H9 (cell line): ENCODE results near the gene RNF113A. TPM values are rescaled to one million over a fixed set of nuclear protein-coding genes. Genes with fewer than 3 reads are reported as not detected.

Experiments
- DNase-seq: peaks from one replicate; pipeline ENCODE4 v3.0.0-alpha.2; 2017
- H2AFZ ChIP-seq: one replicate; pipeline ENCODE4 v1.6.1; 2013; ENCODE audit warnings: mild to moderate bottlenecking, low read length, control low read depth, moderate library complexity
- H2AK5ac ChIP-seq: 2 replicates; pipeline ENCODE4 v1.6.1; 2013; ENCODE audit warnings: low read length, control low read depth, mixed read lengths; ENCODE audit not compliant: insufficient read length
- H2BK120ac ChIP-seq: one replicate; pipeline ENCODE4 v1.6.1; 2013; ENCODE audit warnings: low read depth, mild to moderate bottlenecking, low read length, control low read depth, inconsistent platforms; ENCODE audit not compliant: poor library complexity, severe bottlenecking
- H2BK12ac ChIP-seq: 2 replicates; pipeline ENCODE4 v1.6.1; 2013; ENCODE audit warnings: low read length, control low read depth, mixed read lengths, low read depth; ENCODE audit not compliant: insufficient read length
- H2BK15ac ChIP-seq: 2 replicates; pipeline ENCODE4 v1.6.1; 2013; ENCODE audit warnings: low read depth, low read length, control low read depth
- H2BK20ac ChIP-seq: one replicate; pipeline ENCODE4 v1.6.1; 2013; ENCODE audit warnings: low read depth, mild to moderate bottlenecking, low read length, control low read depth, inconsistent platforms; ENCODE audit not compliant: poor library complexity, severe bottlenecking
- H2BK5ac ChIP-seq: 2 replicates; pipeline ENCODE4 v1.6.1; 2013; ENCODE audit warnings: low read length, control low read depth, mixed read lengths; ENCODE audit not compliant: insufficient read length
- H3K14ac ChIP-seq: 2 replicates; pipeline ENCODE4 v1.6.1; 2013; ENCODE audit warnings: low read length, control low read depth; ENCODE audit not compliant: insufficient read depth
- H3K18ac ChIP-seq: 2 replicates; pipeline ENCODE4 v1.6.1; 2013; ENCODE audit warnings: low read depth, mild to moderate bottlenecking, mixed read lengths, low read length, control low read depth; ENCODE audit not compliant: insufficient read length
- H3K23ac ChIP-seq: 2 replicates; pipeline ENCODE4 v1.6.1; 2013; ENCODE audit warnings: low read length, control low read depth, mixed read lengths, low read depth; ENCODE audit not compliant: insufficient read length
- H3K23me2 ChIP-seq: 2 replicates; pipeline ENCODE4 v1.6.1; 2013; ENCODE audit warnings: low read depth, mild to moderate bottlenecking, mixed read lengths, low read length, control low read depth; ENCODE audit not compliant: insufficient read length, poor library complexity, severe bottlenecking
- H3K27ac ChIP-seq: 2 replicates; pipeline ENCODE4 v1.5.1; 2013; ENCODE audit warnings: low read length, control low read depth, mixed read lengths, low read depth; ENCODE audit not compliant: insufficient read length
- H3K27me3 ChIP-seq: 2 replicates; pipeline ENCODE4 v1.6.1; 2013; ENCODE audit warnings: low read length, control low read depth, inconsistent platforms; ENCODE audit not compliant: insufficient read depth
- H3K4ac ChIP-seq: 2 replicates; pipeline ENCODE4 v1.6.1; 2013; ENCODE audit warnings: low read depth, mild to moderate bottlenecking, control low read depth, inconsistent platforms, low read length, moderate library complexity
- H3K4me1 ChIP-seq: 2 replicates; pipeline ENCODE4 v1.6.1; 2013; ENCODE audit warnings: low read length, control low read depth, inconsistent platforms; ENCODE audit not compliant: insufficient read depth
- H3K4me2 ChIP-seq: 2 replicates; pipeline ENCODE4 v1.6.1; 2013; ENCODE audit warnings: low read length, control low read depth, mixed read lengths; ENCODE audit not compliant: insufficient read length, insufficient read depth
- H3K56ac ChIP-seq: 2 replicates; pipeline ENCODE4 v1.6.1; 2013; ENCODE audit warnings: low read depth, mild to moderate bottlenecking, mixed read lengths, low read length, control low read depth; ENCODE audit not compliant: insufficient read length
- H3K79me1 ChIP-seq: 2 replicates; pipeline ENCODE4 v1.6.1; 2013; ENCODE audit warnings: low read depth, mild to moderate bottlenecking, moderate library complexity, low read length, control low read depth, inconsistent platforms; ENCODE audit not compliant: insufficient read depth, poor library complexity, severe bottlenecking
- H3K79me2 ChIP-seq: 2 replicates; pipeline ENCODE4 v1.6.1; 2013; ENCODE audit warnings: low read length, control low read depth, inconsistent platforms; ENCODE audit not compliant: insufficient read depth
- H3K9ac ChIP-seq: 2 replicates; pipeline ENCODE4 v1.6.1; 2013; ENCODE audit warnings: low read length, control low read depth, mixed read lengths; ENCODE audit not compliant: insufficient read length; ENCODE audit errors: extremely low read depth
- H3K9me3 ChIP-seq: one replicate; pipeline ENCODE4 v1.6.1; 2013; ENCODE audit warnings: low read depth, low read length, inconsistent platforms; ENCODE audit not compliant: control insufficient read depth
- H3T11ph ChIP-seq: one replicate; pipeline ENCODE4 v1.6.1; 2013; ENCODE audit warnings: mild to moderate bottlenecking, low read length, control low read depth, inconsistent platforms
- H4K20me1 ChIP-seq: one replicate; pipeline ENCODE4 v1.6.1; 2013; ENCODE audit not compliant: control insufficient read depth, insufficient read length, insufficient read depth
- H4K5ac ChIP-seq: 2 replicates; pipeline ENCODE4 v1.6.1; 2013; ENCODE audit warnings: low read depth, mild to moderate bottlenecking, mixed read lengths, low read length, control low read depth; ENCODE audit not compliant: insufficient read length
- H4K8ac ChIP-seq: replicated peaks from 2 replicates; pipeline ENCODE4 v1.6.1; 2013; ENCODE audit warnings: low read length, control low read depth, mixed read lengths, low read depth; ENCODE audit not compliant: insufficient read length
- H4K91ac ChIP-seq: 2 replicates; pipeline ENCODE4 v1.6.1; 2013; ENCODE audit warnings: low read depth, mild to moderate bottlenecking, moderate library complexity, mixed read lengths, low read length, control low read depth; ENCODE audit not compliant: insufficient read length
- H3K27ac Mint-ChIP-seq, 3 experiments: 2 replicates in 2 of 3; 3 replicates in 1 of 3; pipeline ENCODE4 v1.8.0; 2020 to 2021; ENCODE audit warnings: mixed read lengths in 3 of 3, mild to moderate bottlenecking in 1 of 3, moderate library complexity in 1 of 3
- H3K27me3 Mint-ChIP-seq: 2 replicates; pipeline ENCODE4 v1.8.0; 2021; ENCODE audit warnings: low read depth, mild to moderate bottlenecking, moderate library complexity, mixed read lengths
- H3K36me3 Mint-ChIP-seq, 3 experiments: 2 replicates in 2 of 3; 3 replicates in 1 of 3; pipeline ENCODE4 v1.8.0; 2020 to 2021; ENCODE audit warnings: low read depth in 3 of 3, mixed read lengths in 3 of 3; ENCODE audit not compliant: insufficient read depth in 1 of 3
- H3K4me1 Mint-ChIP-seq, 2 experiments: 2 replicates each; pipeline ENCODE4 v1.8.0; 2020; ENCODE audit warnings: mixed read lengths in 2 of 2
- H3K4me3 Mint-ChIP-seq, 2 experiments: 2 replicates in 1 of 2; 3 replicates in 1 of 2; pipeline ENCODE4 v1.8.0; 2020 to 2021; ENCODE audit warnings: mild to moderate bottlenecking in 2 of 2, mixed read lengths in 2 of 2, moderate library complexity in 1 of 2
- H3K9me3 Mint-ChIP-seq, 2 experiments: 2 replicates in 1 of 2; 3 replicates in 1 of 2; pipeline ENCODE4 v1.8.0; 2020; ENCODE audit warnings: mild to moderate bottlenecking in 2 of 2, mixed read lengths in 2 of 2, moderate library complexity in 1 of 2
- WGBS: extraction: QIAGEN DNeasy Blood & Tissue Kit; methylation state at CpG from one replicate; pipeline ENCODE4 v1.1.7; 2013; ENCODE audit warnings: missing lambda C conversion rate, low lambda C conversion rate, mixed read lengths; ENCODE audit not compliant: insufficient read length; ENCODE audit errors: extremely low coverage; 5-methylcytosine and 5-hydroxymethylcytosine counted together
- total RNA-seq: library from RNA; stranded (reverse); gene quantifications from 2 replicates; pipeline ENCODE4 v1.2.1, GENCODE V29; 2021
- TF ChIP-seq, protein P1 (sequence below): fragments of 200-600 bp; sonication (generic); conservative IDR thresholded peaks from 3 replicates; pipeline ENCODE4 v1.8.0; 2021; ENCODE audit warnings: antibody characterized with exemption, mild to moderate bottlenecking

RNF113A gene
- total RNA-seq, 1 experiment from 2014 or later, result 13.7 TPM

DNA sequence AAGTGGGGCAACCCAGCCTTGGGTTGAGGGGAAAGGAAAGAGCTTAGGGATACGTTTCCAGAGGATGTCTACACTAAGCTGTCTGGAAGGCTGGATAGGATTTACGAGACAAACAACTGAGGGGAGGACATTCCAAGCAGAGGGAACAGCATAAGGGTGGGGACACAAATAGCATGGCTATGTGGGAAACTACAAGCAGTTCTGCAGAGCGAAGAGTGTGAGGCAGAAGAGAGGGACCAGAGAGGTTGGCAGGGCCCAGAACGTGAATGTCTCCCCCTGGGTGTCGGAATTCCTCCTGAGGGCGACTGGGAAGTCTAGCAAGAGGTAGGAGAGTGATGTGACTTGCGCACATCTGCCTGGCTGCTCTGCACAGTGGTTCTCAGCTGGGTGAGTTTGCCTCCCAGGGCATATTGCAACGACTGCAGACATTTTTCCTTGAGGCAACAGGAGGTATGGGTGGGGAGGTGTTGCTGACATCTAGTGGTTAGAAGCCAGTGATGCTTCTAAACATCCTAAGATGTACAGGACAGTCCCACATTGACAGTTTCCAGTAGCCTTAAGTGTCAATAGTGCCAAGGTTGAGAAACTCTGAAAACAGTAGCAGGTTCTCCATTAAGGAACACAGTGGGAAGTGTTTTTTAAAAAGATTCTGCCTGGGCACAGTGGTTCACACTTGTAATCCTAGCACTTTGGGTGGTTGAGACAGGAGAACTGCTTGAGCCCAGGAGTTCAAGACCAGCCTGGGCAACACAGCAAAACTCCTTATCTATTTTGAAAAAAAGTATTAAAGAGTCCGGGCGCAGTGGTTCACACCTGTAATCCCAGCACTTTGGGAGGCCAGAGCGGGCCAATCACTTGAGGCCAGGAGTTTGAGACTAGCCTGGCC, 9.3 kb upstream of the RNF113A start:
- Histone ChIP-seq H3K79me2 (no peaks in the 10 kb centered on the region), H3K27ac (no peak overlapping the region), H2BK5ac (no peak overlapping the region), H3K79me1 (no peaks in the 10 kb centered on the region), H3T11ph (no peak overlapping the region), H3K27me3 (no peaks in the 10 kb centered on the region), H2AFZ (no peak overlapping the region), H3K23ac (no peak overlapping the region), H3K14ac (no peak overlapping the region), H3K4me2 (no peak overlapping the region), H4K8ac (no peak overlapping the region), H4K5ac (no peak overlapping the region), H3K18ac (no peak overlapping the region), H4K20me1 (no peaks in the 10 kb centered on the region), H2AK5ac (no peak overlapping the region), H3K9ac (no peak overlapping the region), H3K56ac (no peak overlapping the region), H3K4ac (no peak overlapping the region), H4K91ac (no peak overlapping the region), H2BK120ac (no peak overlapping the region), H2BK12ac (no peak overlapping the region), H3K23me2 (no peaks in the 10 kb centered on the region), H3K9me3 (peaks cover 21% of the 10 kb centered on the region), H2BK20ac (no peak overlapping the region), H3K4me1 (no peaks in the 10 kb centered on the region), H2BK15ac (no peak overlapping the region)
- H3K9me3 Mint-ChIP-seq, result peaks cover 59 to 62% of the 10 kb centered on the region in 2 experiments
- TF ChIP-seq, protein P1, sequence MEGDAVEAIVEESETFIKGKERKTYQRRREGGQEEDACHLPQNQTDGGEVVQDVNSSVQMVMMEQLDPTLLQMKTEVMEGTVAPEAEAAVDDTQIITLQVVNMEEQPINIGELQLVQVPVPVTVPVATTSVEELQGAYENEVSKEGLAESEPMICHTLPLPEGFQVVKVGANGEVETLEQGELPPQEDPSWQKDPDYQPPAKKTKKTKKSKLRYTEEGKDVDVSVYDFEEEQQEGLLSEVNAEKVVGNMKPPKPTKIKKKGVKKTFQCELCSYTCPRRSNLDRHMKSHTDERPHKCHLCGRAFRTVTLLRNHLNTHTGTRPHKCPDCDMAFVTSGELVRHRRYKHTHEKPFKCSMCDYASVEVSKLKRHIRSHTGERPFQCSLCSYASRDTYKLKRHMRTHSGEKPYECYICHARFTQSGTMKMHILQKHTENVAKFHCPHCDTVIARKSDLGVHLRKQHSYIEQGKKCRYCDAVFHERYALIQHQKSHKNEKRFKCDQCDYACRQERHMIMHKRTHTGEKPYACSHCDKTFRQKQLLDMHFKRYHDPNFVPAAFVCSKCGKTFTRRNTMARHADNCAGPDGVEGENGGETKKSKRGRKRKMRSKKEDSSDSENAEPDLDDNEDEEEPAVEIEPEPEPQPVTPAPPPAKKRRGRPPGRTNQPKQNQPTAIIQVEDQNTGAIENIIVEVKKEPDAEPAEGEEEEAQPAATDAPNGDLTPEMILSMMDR, result peak; percentile 65
- DNase-seq, result peak; percentile 46
- no peak overlapping the region for H3K4me3 Mint-ChIP-seq
- H3K27me3 Mint-ChIP-seq, result no peaks in the 10 kb centered on the region; the same call in none of the 2 replicates
- WGBS, result no CpG with 5 or more reads among the region's 11 CpGs
- H3K27ac Mint-ChIP-seq, result no peak overlapping the region
- peaks cover 4 to 24% (median 13%) of the 10 kb centered on the region in 3 experiments; a peak in 6 of 7 replicates for H3K36me3 Mint-ChIP-seq
- peaks cover 0 to 4% of the 10 kb centered on the region in 2 experiments; a peak in 1 of 4 replicates for H3K4me1 Mint-ChIP-seq
